Mesendoderm (in vitro differentiated cells): ENCODE results near the gene CAB39L.

Experiments
- DNase-seq: peaks from one replicate; pipeline ENCODE4 v3.0.0; 2013
- H2AK5ac ChIP-seq: 2 replicates; pipeline ENCODE4 v1.6.1; 2013; ENCODE audit warnings: low read length, inconsistent platforms
- H2BK120ac ChIP-seq: 2 replicates; pipeline ENCODE4 v1.6.1; 2013; ENCODE audit warnings: low read depth, mild to moderate bottlenecking, low read length, moderate library complexity, mixed read lengths
- H2BK15ac ChIP-seq: replicated peaks from 2 replicates; pipeline ENCODE4 v1.6.1; 2013; ENCODE audit warnings: low read depth, mild to moderate bottlenecking, moderate library complexity
- H2BK5ac ChIP-seq: 2 replicates; pipeline ENCODE4 v1.6.1; 2013; ENCODE audit warnings: low read length, inconsistent platforms
- H3K18ac ChIP-seq: 2 replicates; pipeline ENCODE4 v1.6.1; 2013; ENCODE audit warnings: mild to moderate bottlenecking, low read length, mixed read lengths
- H3K23ac ChIP-seq: one replicate; pipeline ENCODE4 v1.6.1; 2013; ENCODE audit warnings: low read length
- H3K27ac ChIP-seq: 2 replicates; pipeline ENCODE4 v1.5.1; 2013; ENCODE audit warnings: low read depth, mild to moderate bottlenecking, inconsistent platforms, low read length, moderate library complexity
- H3K27me3 ChIP-seq: 2 replicates; pipeline ENCODE4 v1.6.1; 2013; ENCODE audit warnings: low read length, control low read depth, mild to moderate bottlenecking, inconsistent platforms; ENCODE audit not compliant: insufficient read depth, poor library complexity
- H3K36me3 ChIP-seq: 2 replicates; pipeline ENCODE4 v1.6.1; 2013; ENCODE audit warnings: low read length, inconsistent platforms; ENCODE audit not compliant: control insufficient read depth, insufficient read depth
- H3K4ac ChIP-seq: one replicate; pipeline ENCODE4 v1.6.1; 2013; ENCODE audit warnings: low read depth, mild to moderate bottlenecking, low read length, moderate library complexity
- H3K4me1 ChIP-seq: 2 replicates; pipeline ENCODE4 v1.6.1; 2013; ENCODE audit warnings: low read depth, low read length, inconsistent platforms; ENCODE audit not compliant: control insufficient read depth
- H3K4me2 ChIP-seq: 2 replicates; pipeline ENCODE4 v1.6.1; 2013; ENCODE audit warnings: low read length
- H3K4me3 ChIP-seq: 2 replicates; pipeline ENCODE4 v1.5.1; 2013; ENCODE audit warnings: mild to moderate bottlenecking, low read length
- H3K56ac ChIP-seq: one replicate; pipeline ENCODE4 v1.6.1; 2013; ENCODE audit warnings: low read length
- H3K79me1 ChIP-seq: 2 replicates; pipeline ENCODE4 v1.6.1; 2013; ENCODE audit warnings: low read length, inconsistent platforms
- H3K79me2 ChIP-seq: 2 replicates; pipeline ENCODE4 v1.6.1; 2013; ENCODE audit warnings: mild to moderate bottlenecking, low read length; ENCODE audit not compliant: control insufficient read depth, insufficient read depth
- H3K9ac ChIP-seq: 2 replicates; pipeline ENCODE4 v1.6.1; 2013; ENCODE audit warnings: low read length, inconsistent platforms
- H4K5ac ChIP-seq: one replicate; pipeline ENCODE4 v1.6.1; 2013; ENCODE audit warnings: low read length
- H4K8ac ChIP-seq: one replicate; pipeline ENCODE4 v1.6.1; 2013; ENCODE audit warnings: low read depth, mild to moderate bottlenecking, control low read depth, low read length, moderate library complexity
- WGBS: extraction: QIAGEN DNeasy Blood & Tissue Kit; methylation state at CpG from one replicate; pipeline ENCODE4 v1.1.7; 2013; ENCODE audit warnings: low lambda C conversion rate, missing lambda C conversion rate; ENCODE audit not compliant: insufficient coverage; ENCODE audit errors: extremely low coverage; 5-methylcytosine and 5-hydroxymethylcytosine counted together

The CAB39L gene

GRCh38 chr13:49366841-49367240, 77.0 kb downstream of the CAB39L start:
- no peaks in the 10 kb centered on the region for H3K36me3 ChIP-seq
- H2BK5ac ChIP-seq: no peak overlapping the region
- WGBS: no CpG with 5 or more reads among the region's 2 CpGs
- H3K79me2 ChIP-seq: no peaks in the 10 kb centered on the region
- H4K5ac ChIP-seq: no peak overlapping the region
- no peak overlapping the region for H2BK15ac ChIP-seq
- H2AK5ac ChIP-seq: no peak overlapping the region
- H2BK120ac ChIP-seq: no peak overlapping the region
- H3K79me1 ChIP-seq: no peaks in the 10 kb centered on the region
- no peak overlapping the region for H3K27ac ChIP-seq
- H3K9ac ChIP-seq: no peak overlapping the region
- no peaks in the 10 kb centered on the region for H3K4me1 ChIP-seq
- no peak overlapping the region for H3K4me2 ChIP-seq
- H3K27me3 ChIP-seq: no peaks in the 10 kb centered on the region
- no peak overlapping the region for H3K4ac ChIP-seq
- no peak for DNase-seq
- no peak overlapping the region for H3K23ac ChIP-seq
- no peak overlapping the region for H3K18ac ChIP-seq
- no peak overlapping the region for H4K8ac ChIP-seq
- no peak overlapping the region for H3K56ac ChIP-seq
- H3K4me3 ChIP-seq: no peak overlapping the region

DNA sequence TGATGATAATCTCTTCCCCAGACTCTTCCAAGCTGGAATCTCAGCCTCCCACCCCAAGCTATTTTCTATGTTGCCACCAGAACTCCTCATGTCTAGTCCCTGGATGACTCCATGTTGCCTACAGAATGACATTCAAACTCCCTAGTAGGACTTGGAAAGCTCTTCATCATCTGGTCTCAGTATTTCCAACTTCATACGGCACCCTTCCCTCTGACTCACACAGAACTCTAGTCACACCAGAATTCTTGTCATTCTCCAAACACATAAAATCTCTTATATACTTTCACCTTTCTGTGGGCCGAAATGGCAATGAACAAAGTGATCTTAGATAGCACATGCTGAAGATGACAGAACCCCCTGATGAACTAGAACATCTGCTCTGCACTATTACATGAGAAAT, 86.2 kb downstream of the CAB39L start:
- Histone ChIP-seq H2BK120ac (no peak overlapping the region), H3K4me2 (no peak overlapping the region), H3K4ac (no peak overlapping the region), H3K23ac (no peak overlapping the region), H3K56ac (no peak overlapping the region), H3K18ac (no peak overlapping the region), H3K27ac (no peak overlapping the region), H3K4me3 (no peak overlapping the region), H2BK5ac (no peak overlapping the region), H3K27me3 (no peaks in the 10 kb centered on the region), H4K5ac (no peak overlapping the region), H2AK5ac (no peak overlapping the region), H3K4me1 (no peaks in the 10 kb centered on the region), H2BK15ac (no peak overlapping the region), H3K36me3 (no peaks in the 10 kb centered on the region), H3K79me2 (no peaks in the 10 kb centered on the region), H4K8ac (no peak overlapping the region), H3K9ac (no peak overlapping the region), H3K79me1 (no peaks in the 10 kb centered on the region)
- no CpG with 5 or more reads among the region's 2 CpGs for WGBS
- DNase-seq: no peak

DNA sequence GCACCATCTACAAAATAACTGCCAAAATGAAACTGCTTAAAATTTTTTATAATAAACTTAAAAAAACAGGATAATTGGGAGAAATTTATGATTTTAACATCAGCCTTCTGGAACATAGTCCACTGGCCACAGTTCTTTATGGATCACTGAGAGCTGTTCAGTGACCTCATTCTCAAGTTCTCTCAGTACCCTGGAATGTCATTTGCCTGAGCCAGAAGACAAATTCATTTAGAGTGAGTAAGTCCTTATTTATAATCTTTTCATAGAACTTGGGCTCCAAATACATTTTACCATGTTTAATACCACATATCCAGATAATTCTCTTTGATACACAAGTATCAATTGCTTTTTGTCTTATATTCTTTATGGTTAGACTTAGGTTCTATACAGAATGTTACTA, 87.6 kb downstream of the CAB39L start:
- no peak overlapping the region for H3K18ac ChIP-seq
- no peak overlapping the region for H2BK15ac ChIP-seq
- H4K8ac ChIP-seq: no peak overlapping the region
- no peak overlapping the region for H3K4ac ChIP-seq
- DNase-seq: no peak
- H3K4me2 ChIP-seq: no peak overlapping the region
- no peak overlapping the region for H2BK120ac ChIP-seq
- H3K36me3 ChIP-seq: no peaks in the 10 kb centered on the region
- H2AK5ac ChIP-seq: no peak overlapping the region
- no peaks in the 10 kb centered on the region for H3K79me2 ChIP-seq
- H3K27me3 ChIP-seq: no peaks in the 10 kb centered on the region
- H3K79me1 ChIP-seq: no peaks in the 10 kb centered on the region
- H3K27ac ChIP-seq: no peak overlapping the region
- no peaks in the 10 kb centered on the region for H3K4me1 ChIP-seq
- H4K5ac ChIP-seq: no peak overlapping the region
- no peak overlapping the region for H3K23ac ChIP-seq
- H3K56ac ChIP-seq: no peak overlapping the region
- H2BK5ac ChIP-seq: no peak overlapping the region
- H3K4me3 ChIP-seq: no peak overlapping the region
- H3K9ac ChIP-seq: no peak overlapping the region

GRCh38 chr13:49354719-49355118, 89.1 kb downstream of the CAB39L start:
- no peak overlapping the region for H3K4ac ChIP-seq
- no peak for DNase-seq
- no peaks in the 10 kb centered on the region for H3K36me3 ChIP-seq
- H3K18ac ChIP-seq: no peak overlapping the region
- no peak overlapping the region for H3K4me3 ChIP-seq
- H2BK5ac ChIP-seq: no peak overlapping the region
- no peak overlapping the region for H4K5ac ChIP-seq
- H3K56ac ChIP-seq: no peak overlapping the region
- no peaks in the 10 kb centered on the region for H3K79me1 ChIP-seq
- no peak overlapping the region for H2AK5ac ChIP-seq
- H3K4me1 ChIP-seq: no peaks in the 10 kb centered on the region
- no peak overlapping the region for H3K4me2 ChIP-seq
- WGBS: no CpG with 5 or more reads among the region's 1 CpG
- H2BK15ac ChIP-seq: no peak overlapping the region
- H2BK120ac ChIP-seq: no peak overlapping the region
- no peak overlapping the region for H3K9ac ChIP-seq
- H3K79me2 ChIP-seq: no peaks in the 10 kb centered on the region
- H3K23ac ChIP-seq: no peak overlapping the region
- no peaks in the 10 kb centered on the region for H3K27me3 ChIP-seq
- no peak overlapping the region for H4K8ac ChIP-seq
- H3K27ac ChIP-seq: no peak overlapping the region

GRCh38 chr13:49353908-49354307, 90.0 kb downstream of the CAB39L start:
- no peaks in the 10 kb centered on the region for H3K4me1 ChIP-seq
- H3K4me3 ChIP-seq: no peak overlapping the region
- no peak overlapping the region for H3K56ac ChIP-seq
- H2BK120ac ChIP-seq: no peak overlapping the region
- no peak overlapping the region for H2AK5ac ChIP-seq
- no peak overlapping the region for H3K4me2 ChIP-seq
- H3K23ac ChIP-seq: no peak overlapping the region
- no peak overlapping the region for H3K4ac ChIP-seq
- H4K8ac ChIP-seq: no peak overlapping the region
- no peak overlapping the region for H3K9ac ChIP-seq
- no peak overlapping the region for H2BK5ac ChIP-seq
- no peak overlapping the region for H3K27ac ChIP-seq
- no peak overlapping the region for H3K18ac ChIP-seq
- H3K79me2 ChIP-seq: no peaks in the 10 kb centered on the region
- DNase-seq: no peak
- no peaks in the 10 kb centered on the region for H3K36me3 ChIP-seq
- WGBS: 100% methylated on average over 1 of the region's 3 CpGs
- no peaks in the 10 kb centered on the region for H3K79me1 ChIP-seq
- no peak overlapping the region for H2BK15ac ChIP-seq
- no peaks in the 10 kb centered on the region for H3K27me3 ChIP-seq
- H4K5ac ChIP-seq: no peak overlapping the region

GRCh38 chr13:49351871-49352270, 92.0 kb downstream of the CAB39L start:
- no peak for DNase-seq
- Histone ChIP-seq H3K56ac (no peak overlapping the region), H3K9ac (no peak overlapping the region), H3K27me3 (no peaks in the 10 kb centered on the region), H4K5ac (no peak overlapping the region), H3K4me2 (no peak overlapping the region), H3K23ac (no peak overlapping the region), H4K8ac (no peak overlapping the region), H2AK5ac (no peak overlapping the region), H3K27ac (no peak overlapping the region), H2BK120ac (no peak overlapping the region), H3K79me2 (no peaks in the 10 kb centered on the region), H3K4ac (no peak overlapping the region), H3K79me1 (no peaks in the 10 kb centered on the region), H2BK5ac (no peak overlapping the region), H3K4me3 (no peak overlapping the region), H3K18ac (no peak overlapping the region), H3K36me3 (no peaks in the 10 kb centered on the region), H2BK15ac (no peak overlapping the region), H3K4me1 (no peaks in the 10 kb centered on the region)
- no CpG with 5 or more reads among the region's 2 CpGs for WGBS
